ENCODE data around the gene TEAD1. TPM values are rescaled to one million over a fixed set of nuclear protein-coding genes. Genes with fewer than 3 reads are reported as not detected.

The TEAD1 gene
- total RNA-seq, 2 experiments from 2014 or later, result 5.6 to 10.8 TPM

DNA sequence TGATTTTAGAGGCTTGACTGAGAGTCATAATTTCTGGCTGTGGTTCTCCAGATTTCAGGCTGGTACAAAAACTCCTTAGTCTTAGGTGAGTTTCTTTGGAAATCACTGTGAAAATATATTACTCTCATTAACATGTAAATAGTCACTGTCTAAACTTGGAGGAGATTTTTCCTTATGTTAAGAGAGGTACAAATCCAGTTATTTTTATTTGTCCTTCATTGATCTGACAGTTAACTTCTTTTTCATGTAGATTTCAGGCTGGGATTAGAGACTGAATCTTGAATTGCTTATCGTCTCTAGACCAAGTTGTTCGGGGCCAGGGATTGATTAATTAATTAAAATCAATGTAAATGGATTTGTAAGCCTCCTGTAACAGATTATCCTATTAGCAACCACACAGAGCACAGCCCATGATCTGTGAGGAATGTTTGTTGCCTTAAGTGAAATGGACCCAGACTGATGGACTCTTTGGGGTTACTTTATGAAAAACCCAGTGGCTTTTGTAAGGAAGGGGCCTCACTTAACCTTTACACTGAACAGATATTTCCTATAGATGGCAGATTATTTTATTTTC lies 21.1 kb downstream of the TEAD1 start:
- H3K4me1 ChIP-seq (ENCODE audit: insufficient read depth, low read length, poor library complexity, severe bottlenecking), result peaks cover 58% of the 10 kb centered on the region
- H3K9me2 ChIP-seq (ENCODE audit: insufficient read depth, low read length), result no peaks in the 10 kb centered on the region
- BruUV-seq (replicated peaks), result no TSS peak
- H3K79me2 ChIP-seq (ENCODE audit: insufficient read depth, low read depth, low read length), result no peaks in the 10 kb centered on the region
- TF ChIP-seq, protein P1, sequence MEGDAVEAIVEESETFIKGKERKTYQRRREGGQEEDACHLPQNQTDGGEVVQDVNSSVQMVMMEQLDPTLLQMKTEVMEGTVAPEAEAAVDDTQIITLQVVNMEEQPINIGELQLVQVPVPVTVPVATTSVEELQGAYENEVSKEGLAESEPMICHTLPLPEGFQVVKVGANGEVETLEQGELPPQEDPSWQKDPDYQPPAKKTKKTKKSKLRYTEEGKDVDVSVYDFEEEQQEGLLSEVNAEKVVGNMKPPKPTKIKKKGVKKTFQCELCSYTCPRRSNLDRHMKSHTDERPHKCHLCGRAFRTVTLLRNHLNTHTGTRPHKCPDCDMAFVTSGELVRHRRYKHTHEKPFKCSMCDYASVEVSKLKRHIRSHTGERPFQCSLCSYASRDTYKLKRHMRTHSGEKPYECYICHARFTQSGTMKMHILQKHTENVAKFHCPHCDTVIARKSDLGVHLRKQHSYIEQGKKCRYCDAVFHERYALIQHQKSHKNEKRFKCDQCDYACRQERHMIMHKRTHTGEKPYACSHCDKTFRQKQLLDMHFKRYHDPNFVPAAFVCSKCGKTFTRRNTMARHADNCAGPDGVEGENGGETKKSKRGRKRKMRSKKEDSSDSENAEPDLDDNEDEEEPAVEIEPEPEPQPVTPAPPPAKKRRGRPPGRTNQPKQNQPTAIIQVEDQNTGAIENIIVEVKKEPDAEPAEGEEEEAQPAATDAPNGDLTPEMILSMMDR (conservative IDR thresholded peaks at IDR 0.05; ENCODE audit: low read length), result no peak
- no peak for TF ChIP-seq EZH2phosphoT487 (IDR thresholded peaks at IDR 0.05; ENCODE audit: borderline replicate concordance, low read depth, low read length)
- intact Hi-C loops (cut with micrococcal nuclease; ENCODE audit: unreplicated experiment), result no loop called here
- no peaks in the 10 kb centered on the region for H4K20me1 ChIP-seq (ENCODE audit: insufficient read depth, low read length)
- no peaks in the 10 kb centered on the region for H3K36me3 ChIP-seq (ENCODE audit: insufficient read depth, low read length)
- no peak overlapping the region for H2AFZ ChIP-seq (ENCODE audit: low read length)
- POLR2A ChIA-PET, result interaction anchor here (0.7 kb wide), 1 partner anchor 109 kb away, joined by 3 read pairs; no protein-coding TSS in a partner anchor
- DNase-seq (ENCODE audit: low spot score), result no peak
- no peak overlapping the region for H3K4me2 ChIP-seq (ENCODE audit: low read length)
- no peaks in the 10 kb centered on the region for H3K9me3 ChIP-seq (ENCODE audit: low read length)
- H3K4me3 ChIP-seq (ENCODE audit: low read depth, low read length, poor library complexity, severe bottlenecking), result no peak overlapping the region
- CTCF ChIA-PET (ENCODE audit: unreplicated experiment), result no interaction called here
- no peak overlapping the region for H3K27ac ChIP-seq (ENCODE audit: low read depth, low read length, poor library complexity, severe bottlenecking)

DNA sequence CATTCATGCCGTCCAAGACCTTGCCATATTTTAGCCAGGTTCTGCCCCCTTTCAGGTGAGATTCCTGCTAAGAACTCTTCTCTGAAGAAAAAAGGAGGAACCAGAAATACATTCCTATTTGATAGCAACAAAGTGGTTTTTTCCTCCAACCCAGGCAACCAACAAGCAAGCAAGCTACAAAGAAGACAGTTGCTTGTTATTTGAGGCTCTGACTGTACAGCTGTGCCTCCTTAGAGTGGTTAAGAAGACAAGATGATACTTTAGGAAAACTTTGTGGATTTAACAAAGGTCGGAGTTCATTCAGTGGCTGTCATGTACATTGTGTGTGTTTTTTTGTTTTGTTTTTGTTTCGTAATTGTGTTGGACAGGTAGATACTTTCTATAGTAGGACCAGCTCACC lies 21.7 kb downstream of the TEAD1 start:
- no TSS peak for BruUV-seq (replicated peaks)
- Histone ChIP-seq H3K9me2 (ENCODE audit: insufficient read depth, low read length) (no peaks in the 10 kb centered on the region), H3K27ac (ENCODE audit: low read depth, low read length, poor library complexity, severe bottlenecking) (no peak overlapping the region), H2AFZ (ENCODE audit: low read length) (no peak overlapping the region), H3K4me2 (ENCODE audit: low read length) (peak overlapping the region; percentile 8; the same call in 1 of the 2 replicates), H4K20me1 (ENCODE audit: insufficient read depth, low read length) (no peaks in the 10 kb centered on the region), H3K4me3 (ENCODE audit: low read depth, low read length, poor library complexity, severe bottlenecking) (no peak overlapping the region), H3K4me1 (ENCODE audit: insufficient read depth, low read length, poor library complexity, severe bottlenecking) (peaks cover 57% of the 10 kb centered on the region), H3K9me3 (ENCODE audit: low read length) (no peaks in the 10 kb centered on the region), H3K79me2 (ENCODE audit: insufficient read depth, low read depth, low read length) (no peaks in the 10 kb centered on the region), H3K36me3 (ENCODE audit: insufficient read depth, low read length) (no peaks in the 10 kb centered on the region)
- ChIA-PET CTCF (ENCODE audit: unreplicated experiment) (no interaction called here), POLR2A (no interaction called here)
- TF ChIP-seq, protein P1 (conservative IDR thresholded peaks at IDR 0.05; ENCODE audit: low read length), result no peak
- TF ChIP-seq EZH2phosphoT487 (IDR thresholded peaks at IDR 0.05; ENCODE audit: borderline replicate concordance, low read depth, low read length), result no peak
- intact Hi-C loops (cut with micrococcal nuclease; ENCODE audit: unreplicated experiment), result no loop called here
- no peak for DNase-seq (ENCODE audit: low spot score)

DNA sequence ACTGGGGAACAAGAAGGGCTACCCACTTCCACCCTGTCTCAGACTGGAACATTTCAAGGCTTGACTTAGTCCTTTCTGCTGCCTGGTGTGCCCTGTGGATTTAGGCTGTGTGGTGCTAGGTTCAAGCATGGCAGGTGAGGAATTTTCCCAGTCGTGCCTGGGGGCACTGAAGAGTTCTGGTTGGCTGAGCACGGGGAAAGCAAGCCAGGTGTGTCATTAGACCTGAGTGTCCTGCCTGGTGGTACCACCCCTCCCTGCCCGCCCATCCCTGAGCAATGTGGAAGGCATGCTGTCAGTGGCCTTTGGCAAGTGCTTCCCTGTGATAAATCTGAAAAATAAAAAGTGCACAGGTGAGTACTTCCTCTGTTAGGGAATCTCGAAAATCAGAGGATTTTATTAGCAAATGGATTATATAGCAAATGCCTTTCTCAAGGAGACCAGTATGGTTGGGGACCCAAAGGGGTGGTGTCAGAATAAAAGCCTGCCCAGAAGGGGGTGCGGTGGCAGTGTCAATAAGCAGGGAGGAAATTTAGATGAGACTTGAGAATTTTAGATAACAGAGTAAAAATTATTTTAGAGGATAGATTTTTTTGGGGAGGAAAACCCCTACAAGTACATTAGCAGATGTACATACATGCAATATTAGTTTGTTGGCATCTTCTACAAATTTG lies 22.8 kb downstream of the TEAD1 start:
- TF ChIP-seq EZH2phosphoT487 (IDR thresholded peaks at IDR 0.05; ENCODE audit: borderline replicate concordance, low read depth, low read length), result no peak
- TF ChIP-seq, protein P1 (conservative IDR thresholded peaks at IDR 0.05; ENCODE audit: low read length), result no peak
- POLR2A ChIA-PET, result no interaction called here
- no peaks in the 10 kb centered on the region for H3K79me2 ChIP-seq (ENCODE audit: insufficient read depth, low read depth, low read length)

More for the DNA sequence above, 22.8 kb downstream of the TEAD1 start:
- Histone ChIP-seq H4K20me1 (ENCODE audit: insufficient read depth, low read length) (no peaks in the 10 kb centered on the region), H3K9me2 (ENCODE audit: insufficient read depth, low read length) (no peaks in the 10 kb centered on the region), H3K4me2 (ENCODE audit: low read length) (peak overlapping the region; percentile 60; the same call in 1 of the 2 replicates), H3K36me3 (ENCODE audit: insufficient read depth, low read length) (no peaks in the 10 kb centered on the region), H3K4me1 (ENCODE audit: insufficient read depth, low read length, poor library complexity, severe bottlenecking) (peaks cover 47% of the 10 kb centered on the region), H3K9me3 (ENCODE audit: low read length) (no peaks in the 10 kb centered on the region), H3K27ac (ENCODE audit: low read depth, low read length, poor library complexity, severe bottlenecking) (no peak overlapping the region), H2AFZ (ENCODE audit: low read length) (no peak overlapping the region), H3K4me3 (ENCODE audit: low read depth, low read length, poor library complexity, severe bottlenecking) (no peak overlapping the region)
- no peak for DNase-seq (ENCODE audit: low spot score)
- no TSS peak for BruUV-seq (replicated peaks)
- CTCF ChIA-PET (ENCODE audit: unreplicated experiment), result no interaction called here
- intact Hi-C loops (cut with micrococcal nuclease; ENCODE audit: unreplicated experiment), result no loop called here
